ENCODE results near the gene ZNF18. TPM values are rescaled to one million over a fixed set of nuclear protein-coding genes. Genes with fewer than 3 reads are reported as not detected.

ZNF18 gene
- total RNA-seq, 2 experiments from 2014 or later: 9.1 TPM

DNA sequence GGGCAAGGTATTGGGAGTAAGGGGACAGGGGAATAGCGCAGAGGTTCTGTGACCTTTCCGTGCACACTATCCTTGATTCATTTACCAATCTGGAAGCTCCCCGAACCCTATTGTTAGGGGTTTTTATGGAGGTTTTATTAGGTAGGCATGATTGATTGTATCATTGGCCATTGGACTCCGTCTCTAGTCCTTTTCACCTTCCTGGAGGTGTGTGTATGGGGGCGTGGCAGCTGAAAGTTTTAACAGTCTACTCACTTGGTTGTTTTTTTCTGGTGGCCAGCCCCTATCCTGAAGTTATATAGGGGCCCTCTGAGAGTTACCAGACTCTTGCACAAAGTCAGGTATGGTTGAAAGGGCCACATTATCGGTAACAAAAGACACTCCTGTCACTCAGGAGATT, 46.4 kb upstream of the ZNF18 start:
- peaks cover 9% of the 10 kb centered on the region; the same call in 1 of the 2 replicates for H3K79me2 ChIP-seq (ENCODE audit: insufficient read depth, low read depth, low read length)
- no peaks in the 10 kb centered on the region for H3K36me3 ChIP-seq (ENCODE audit: insufficient read depth, low read length)
- ChIA-PET POLR2A (interaction anchor here (0.6 kb wide), 1 partner anchor 9 kb away, joined by 3 read pairs; no protein-coding TSS in a partner anchor), CTCF (ENCODE audit: unreplicated experiment) (no interaction called here)
- no peak overlapping the region for H3K27ac ChIP-seq (ENCODE audit: low read depth, low read length, poor library complexity, severe bottlenecking)
- H3K9me2 ChIP-seq (ENCODE audit: insufficient read depth, low read length): no peaks in the 10 kb centered on the region
- no peaks in the 10 kb centered on the region for H3K9me3 ChIP-seq (ENCODE audit: low read length)
- intact Hi-C loops (cut with micrococcal nuclease; ENCODE audit: unreplicated experiment): no loop called here
- H3K4me2 ChIP-seq (ENCODE audit: low read length): no peak overlapping the region
- no peak overlapping the region for H3K4me3 ChIP-seq (ENCODE audit: low read depth, low read length, poor library complexity, severe bottlenecking)
- H2AFZ ChIP-seq (ENCODE audit: low read length): no peak overlapping the region
- no peaks in the 10 kb centered on the region for H3K4me1 ChIP-seq (ENCODE audit: insufficient read depth, low read length, poor library complexity, severe bottlenecking)
- H4K20me1 ChIP-seq (ENCODE audit: insufficient read depth, low read length): peaks cover 17% of the 10 kb centered on the region
- BruUV-seq (replicated peaks): no TSS peak
- no peak for DNase-seq (ENCODE audit: low spot score)
- TF ChIP-seq EZH2phosphoT487 (IDR thresholded peaks at IDR 0.05; ENCODE audit: borderline replicate concordance, low read depth, low read length) (no peak), CTCF (conservative IDR thresholded peaks at IDR 0.05; ENCODE audit: low read length) (no peak)

- H3K79me2 ChIP-seq (ENCODE audit: insufficient read depth, low read depth, low read length): peaks cover 10% of the 10 kb centered on the region; the same call in 1 of the 2 replicates
- no TSS peak for BruUV-seq (replicated peaks)
- H3K4me2 ChIP-seq (ENCODE audit: low read length): no peak overlapping the region
- no peak overlapping the region for H3K27ac ChIP-seq (ENCODE audit: low read depth, low read length, poor library complexity, severe bottlenecking)
- no peaks in the 10 kb centered on the region for H3K36me3 ChIP-seq (ENCODE audit: insufficient read depth, low read length)
- ChIA-PET POLR2A (no interaction called here), CTCF (ENCODE audit: unreplicated experiment) (no interaction called here)
- intact Hi-C loops (cut with micrococcal nuclease; ENCODE audit: unreplicated experiment): no loop called here
- H2AFZ ChIP-seq (ENCODE audit: low read length): no peak overlapping the region
- DNase-seq (ENCODE audit: low spot score): no peak
- no peak overlapping the region for H3K4me3 ChIP-seq (ENCODE audit: low read depth, low read length, poor library complexity, severe bottlenecking)
- no peaks in the 10 kb centered on the region for H3K9me2 ChIP-seq (ENCODE audit: insufficient read depth, low read length)
- no peaks in the 10 kb centered on the region for H3K9me3 ChIP-seq (ENCODE audit: low read length)
- no peak for TF ChIP-seq EZH2phosphoT487 (IDR thresholded peaks at IDR 0.05; ENCODE audit: borderline replicate concordance, low read depth, low read length)
- TF ChIP-seq CTCF (conservative IDR thresholded peaks at IDR 0.05; ENCODE audit: low read length): no peak
- H4K20me1 ChIP-seq (ENCODE audit: insufficient read depth, low read length): peaks cover 27% of the 10 kb centered on the region
- no peaks in the 10 kb centered on the region for H3K4me1 ChIP-seq (ENCODE audit: insufficient read depth, low read length, poor library complexity, severe bottlenecking)
These were observed 44.0 kb upstream of the ZNF18 start for GRCh38 chr17:12041312-12041711.

DNA sequence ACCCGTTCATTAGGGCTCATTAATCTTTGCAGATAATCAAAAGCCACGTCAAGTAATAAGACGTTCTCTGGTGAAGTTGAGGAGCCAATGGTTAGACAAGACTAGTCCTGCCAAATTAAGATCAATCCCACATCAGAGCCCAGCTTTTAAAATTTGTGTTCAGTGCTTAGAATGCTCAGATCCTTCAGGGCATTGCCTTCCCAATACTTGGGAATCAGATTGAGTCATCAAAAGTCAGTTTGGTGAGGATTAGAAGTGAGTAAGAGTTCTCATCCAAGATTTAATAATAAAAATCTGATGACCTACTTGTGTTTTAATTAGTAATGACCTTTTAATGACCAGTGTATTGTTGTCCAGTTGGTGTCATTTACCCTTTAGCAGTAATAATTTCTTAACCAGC, 43.2 kb upstream of the ZNF18 start:
- BruUV-seq (replicated peaks): no TSS peak
- TF ChIP-seq CTCF (conservative IDR thresholded peaks at IDR 0.05; ENCODE audit: low read length) (no peak), EZH2phosphoT487 (IDR thresholded peaks at IDR 0.05; ENCODE audit: borderline replicate concordance, low read depth, low read length) (no peak)
- Histone ChIP-seq H4K20me1 (ENCODE audit: insufficient read depth, low read length) (peaks cover 20% of the 10 kb centered on the region), H3K36me3 (ENCODE audit: insufficient read depth, low read length) (no peaks in the 10 kb centered on the region), H3K4me3 (ENCODE audit: low read depth, low read length, poor library complexity, severe bottlenecking) (no peak overlapping the region), H3K4me2 (ENCODE audit: low read length) (no peak overlapping the region), H3K9me3 (ENCODE audit: low read length) (no peaks in the 10 kb centered on the region), H3K9me2 (ENCODE audit: insufficient read depth, low read length) (no peaks in the 10 kb centered on the region), H3K27ac (ENCODE audit: low read depth, low read length, poor library complexity, severe bottlenecking) (no peak overlapping the region), H3K79me2 (ENCODE audit: insufficient read depth, low read depth, low read length) (peaks cover 10% of the 10 kb centered on the region; the same call in 1 of the 2 replicates), H3K4me1 (ENCODE audit: insufficient read depth, low read length, poor library complexity, severe bottlenecking) (no peaks in the 10 kb centered on the region), H2AFZ (ENCODE audit: low read length) (no peak overlapping the region)
- ChIA-PET POLR2A (no interaction called here), CTCF (ENCODE audit: unreplicated experiment) (no interaction called here)
- DNase-seq (ENCODE audit: low spot score): no peak
- intact Hi-C loops (cut with micrococcal nuclease; ENCODE audit: unreplicated experiment): no loop called here
